ENCODE data around the gene RCOR1.

Gene RCOR1

DNA sequence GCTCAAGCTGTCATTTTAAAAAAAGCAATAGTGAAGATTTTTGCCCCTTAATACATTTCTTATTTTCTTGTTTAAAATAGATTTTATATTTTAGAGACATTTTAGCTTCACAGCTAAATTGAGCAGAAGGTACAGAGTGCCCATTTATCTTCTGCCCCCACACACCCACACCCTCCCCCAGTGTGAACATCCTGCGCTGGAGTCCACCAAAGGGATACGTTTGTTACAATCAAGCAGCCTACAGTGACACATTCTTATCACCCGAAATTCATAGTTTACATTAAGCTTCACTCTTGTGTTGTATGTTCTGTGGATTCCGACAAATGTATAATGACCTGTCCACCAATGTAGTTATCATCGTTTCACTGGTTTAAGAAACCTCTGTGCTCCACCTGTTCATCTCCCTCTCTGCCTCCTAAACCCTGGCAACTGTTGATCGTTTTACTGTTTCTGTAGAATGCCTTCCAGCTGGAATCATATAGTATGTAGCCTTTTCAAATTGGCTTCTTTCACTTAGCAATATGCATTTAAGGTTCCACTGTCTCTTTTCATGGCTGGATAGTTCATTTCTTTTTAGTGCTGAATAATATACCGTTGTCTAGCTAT, 93.8 kb downstream of the RCOR1 start:
- peak; percentile 62 for DNase-seq

DNA sequence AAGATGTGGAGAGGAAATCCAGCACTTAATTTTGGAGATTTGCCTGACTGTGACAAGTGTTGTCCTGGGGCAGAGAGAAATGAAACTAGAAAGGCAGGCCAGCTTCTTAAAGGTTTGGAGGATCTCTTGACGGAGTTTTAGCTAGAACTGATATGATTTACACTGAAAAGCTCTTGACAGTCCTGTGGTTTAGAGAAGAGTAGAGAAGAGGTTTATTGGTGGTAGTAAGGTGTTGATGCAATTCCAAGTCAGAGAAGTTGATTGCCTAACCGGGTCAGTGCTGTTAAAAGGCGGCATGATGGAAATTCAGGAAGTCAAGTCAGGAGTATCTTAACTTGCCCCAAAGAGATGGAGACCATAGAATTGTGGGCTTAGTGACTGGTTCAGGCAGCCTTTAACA, 95.8 kb downstream of the RCOR1 start:
- no peak for DNase-seq

DNA sequence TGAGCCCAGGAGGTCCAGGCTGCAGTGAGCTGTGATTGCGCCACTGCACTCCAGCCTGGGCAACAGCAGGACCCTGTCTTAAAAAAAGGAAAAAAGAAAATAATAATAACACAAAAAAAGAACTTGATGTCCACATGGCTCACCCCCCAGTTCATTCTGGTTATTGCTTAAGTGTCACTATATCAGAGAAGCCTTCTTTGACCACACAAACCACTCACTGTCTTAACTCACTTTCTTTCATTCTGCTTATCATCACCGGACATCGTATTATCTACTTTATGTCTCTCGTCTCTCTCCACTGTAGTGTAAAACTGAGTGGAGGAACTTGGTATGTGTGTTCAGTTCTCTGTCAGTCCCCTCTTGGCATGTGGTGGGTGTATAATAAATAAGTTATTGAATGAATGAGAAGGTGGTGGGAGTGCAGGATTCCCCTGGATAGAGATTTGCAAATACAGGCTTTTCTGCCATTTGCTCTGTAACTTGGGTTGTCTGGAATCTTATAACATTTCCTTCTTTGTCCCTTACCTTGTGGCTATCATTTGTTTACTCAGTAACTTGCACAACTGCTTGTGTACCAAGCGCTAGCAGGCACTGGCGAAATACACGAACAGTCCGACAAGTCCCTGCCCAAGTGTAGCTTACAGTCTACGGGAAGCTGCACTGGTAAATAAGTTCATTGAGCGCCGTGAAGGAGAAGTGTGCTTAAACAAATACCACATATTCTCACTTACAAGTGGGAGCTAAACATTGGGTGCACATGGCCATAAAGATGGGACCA, 98.2 kb downstream of the RCOR1 start:
- peak; percentile 84 for DNase-seq

DNA sequence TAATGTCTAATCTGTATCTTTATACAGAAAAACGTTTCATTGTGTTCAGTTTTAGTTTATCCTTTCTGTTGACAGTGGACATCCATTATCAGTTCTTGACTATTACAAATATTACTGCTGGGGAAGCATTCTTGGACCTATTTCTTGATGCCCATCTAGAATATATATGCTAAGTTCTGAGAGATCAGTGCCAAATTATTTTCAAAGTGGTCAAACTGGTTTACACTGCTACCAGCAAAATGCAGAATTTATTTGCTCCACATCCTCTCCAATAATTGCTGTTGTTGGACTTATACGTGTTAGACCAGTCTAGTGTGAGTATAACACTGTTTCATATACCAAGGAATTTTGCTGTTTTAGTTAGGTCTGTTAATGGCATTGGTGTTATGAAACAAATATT, 99.3 kb downstream of the RCOR1 start:
- no peak for DNase-seq

DNA sequence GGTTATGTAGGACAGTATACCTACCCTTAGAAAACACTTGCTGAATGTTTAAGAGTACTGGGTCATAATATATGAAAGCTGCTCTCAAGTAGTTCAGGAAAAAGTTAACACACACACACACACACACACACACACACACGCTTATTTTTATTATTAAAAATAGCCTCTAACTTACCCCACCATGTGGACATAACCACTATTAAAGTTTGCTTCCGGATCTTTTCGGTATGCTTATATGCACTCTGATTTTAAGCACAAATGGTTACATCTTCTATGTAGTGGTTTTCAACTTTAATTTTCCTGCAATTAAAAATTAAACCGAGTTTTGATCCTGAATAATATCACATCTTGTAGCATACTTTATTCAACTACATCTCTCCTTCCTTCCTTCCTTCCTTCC, 99.9 kb downstream of the RCOR1 start:
- DNase-seq = no peak

DNA sequence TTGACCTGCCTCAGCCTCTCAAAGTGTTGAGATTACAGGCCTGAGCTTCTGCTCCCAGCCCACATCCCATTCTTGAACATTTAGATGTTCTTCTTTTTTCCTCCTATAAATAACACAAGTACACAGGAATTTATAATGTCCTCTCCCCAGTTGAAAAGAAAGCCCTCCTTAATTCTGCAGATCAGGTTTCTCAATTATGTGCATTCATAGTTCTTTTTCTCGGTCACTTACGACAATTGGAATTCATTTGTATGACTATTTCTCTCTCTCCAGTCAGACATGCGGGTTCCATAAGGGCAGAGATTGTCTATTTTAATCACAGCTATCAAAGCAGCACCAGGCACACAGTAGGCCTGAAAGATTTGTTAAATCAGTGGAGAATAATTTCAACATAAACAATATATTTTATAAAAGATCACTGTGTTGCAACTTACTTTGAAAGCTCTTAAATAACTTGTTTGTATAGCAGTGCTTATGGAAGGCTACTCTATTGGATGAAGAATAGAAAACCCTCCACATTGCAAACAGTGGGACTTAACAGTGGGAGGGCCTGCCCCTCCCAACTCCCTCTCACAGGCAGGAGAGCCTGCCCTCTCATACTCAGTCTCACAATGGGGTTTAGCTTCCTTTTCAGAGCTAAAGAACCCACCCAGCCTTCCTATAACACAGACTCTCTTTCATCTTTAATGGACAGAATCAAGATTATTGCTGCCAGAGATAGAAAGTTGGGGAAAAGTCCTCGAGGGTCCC, 100.7 kb downstream of the RCOR1 start:
- DNase-seq = no peak

DNA sequence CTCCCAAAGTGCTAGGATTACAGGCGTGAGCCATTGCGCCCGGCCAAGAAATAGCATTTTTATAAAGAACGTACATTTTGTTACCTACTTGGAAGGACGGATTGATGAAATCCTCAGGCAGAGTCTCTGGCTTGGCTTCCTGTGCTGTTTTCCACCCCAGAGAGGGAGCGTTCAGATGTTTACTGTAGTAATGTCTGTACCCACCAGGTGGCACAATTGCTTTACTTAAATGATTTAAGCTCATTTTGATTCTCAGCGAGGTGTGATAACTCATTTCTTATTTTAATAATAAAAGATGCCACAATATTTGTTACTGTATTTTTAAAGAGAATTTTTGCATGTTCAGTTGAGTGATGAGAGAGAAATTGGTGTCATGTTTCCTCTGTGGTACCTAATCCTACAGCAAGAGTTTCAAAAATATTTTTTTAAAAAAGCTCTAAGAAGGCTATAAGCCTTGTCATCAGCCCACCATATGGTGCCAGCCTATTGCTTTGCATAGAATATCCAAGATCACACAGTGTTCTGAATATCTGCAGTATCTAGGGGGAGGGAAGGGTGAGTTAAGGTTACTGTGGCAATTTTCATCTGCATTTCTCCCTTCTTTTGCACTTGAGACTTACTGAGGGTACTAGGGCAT, 102.2 kb downstream of the RCOR1 start:
- DNase-seq = peak; percentile 85

DNA sequence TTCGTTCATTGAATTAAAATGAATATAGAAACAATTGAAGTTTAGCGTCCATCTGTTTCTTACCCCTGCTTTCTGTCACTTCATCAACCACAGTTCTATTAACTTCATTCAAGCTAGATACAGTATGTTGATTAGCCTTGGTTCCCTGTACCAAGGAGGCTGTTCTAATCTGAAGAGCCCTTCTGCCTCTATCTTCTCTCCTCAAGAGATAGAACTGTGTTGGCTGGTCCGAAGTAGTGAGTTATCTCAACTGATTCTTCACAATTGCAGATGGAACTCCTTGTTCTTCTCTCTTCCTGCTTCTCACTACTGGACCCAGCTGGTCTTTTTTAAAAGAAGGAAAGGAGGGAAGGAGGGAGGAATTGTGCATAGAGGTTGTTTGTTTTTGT, 102.7 kb downstream of the RCOR1 start:
- DNase-seq = peak; percentile 67

DNA sequence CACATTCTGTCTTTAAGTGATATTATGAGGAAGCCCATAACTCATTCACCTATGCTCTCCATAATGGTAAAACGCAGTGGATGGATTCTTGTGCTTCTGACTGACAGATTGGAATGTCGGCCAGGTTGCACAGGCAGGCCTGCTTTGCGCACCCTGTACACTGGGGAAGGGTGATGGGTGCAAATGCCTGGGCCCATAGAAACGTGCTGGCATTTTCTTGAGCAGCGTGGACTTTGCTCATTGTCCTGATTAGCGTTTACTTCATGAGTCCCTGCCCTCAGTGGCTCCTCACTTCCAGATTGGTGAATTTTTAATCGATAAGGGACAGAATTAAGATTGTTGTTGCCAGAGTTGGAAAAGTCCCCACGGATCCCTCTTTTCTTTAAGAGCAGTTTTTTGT, 103.9 kb downstream of the RCOR1 start:
- DNase-seq = no peak

DNA sequence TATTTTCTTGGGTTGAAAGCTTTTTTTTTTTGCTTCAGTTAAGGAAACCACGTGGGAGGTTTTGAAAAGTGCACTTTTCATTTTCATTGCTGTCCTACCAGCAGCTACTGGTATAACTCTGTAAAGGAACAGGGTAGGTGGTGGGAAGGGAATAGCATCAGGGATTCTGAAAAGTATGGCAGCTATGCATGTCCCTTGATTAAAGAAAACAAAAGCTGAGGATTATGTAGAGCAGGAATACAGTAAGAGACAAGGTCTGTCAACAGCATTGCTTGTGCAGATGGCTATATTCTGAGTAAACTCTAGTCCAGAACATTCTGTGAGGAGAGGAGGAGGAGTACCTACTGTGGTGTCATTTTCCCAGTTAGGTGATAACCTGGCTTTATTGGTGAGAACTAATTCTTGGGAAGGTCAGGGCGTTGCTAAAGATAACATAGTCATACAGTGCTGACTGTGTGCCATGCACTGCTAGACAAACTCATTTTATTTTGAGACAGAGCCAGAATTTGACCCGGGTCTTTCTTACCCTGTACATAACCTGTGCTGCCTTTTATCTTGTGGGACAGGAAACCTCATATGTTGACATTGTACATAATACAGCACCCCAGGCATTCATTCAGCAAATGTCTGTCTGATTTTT, 104.5 kb downstream of the RCOR1 start:
- peak; percentile 35 for DNase-seq

DNA sequence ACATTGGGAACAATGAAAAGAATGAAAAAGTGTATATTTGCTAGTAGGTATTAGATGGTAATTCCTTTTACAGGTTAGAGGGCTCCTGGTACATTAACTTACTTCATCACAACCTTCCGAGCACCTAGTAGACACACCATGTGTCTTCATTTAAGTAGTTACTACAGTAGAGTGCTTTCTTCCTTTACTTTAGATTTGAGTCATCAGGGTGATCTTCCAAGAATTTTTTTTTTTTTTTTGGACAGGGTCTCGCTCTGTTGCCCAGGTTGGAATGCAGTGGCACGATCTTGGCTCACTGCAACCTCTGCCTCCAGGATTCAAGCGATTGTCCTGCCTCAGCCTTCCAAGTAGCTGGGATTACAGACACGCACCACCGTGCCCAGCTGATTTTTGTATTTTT, 105.1 kb downstream of the RCOR1 start:
- no peak for DNase-seq

DNA sequence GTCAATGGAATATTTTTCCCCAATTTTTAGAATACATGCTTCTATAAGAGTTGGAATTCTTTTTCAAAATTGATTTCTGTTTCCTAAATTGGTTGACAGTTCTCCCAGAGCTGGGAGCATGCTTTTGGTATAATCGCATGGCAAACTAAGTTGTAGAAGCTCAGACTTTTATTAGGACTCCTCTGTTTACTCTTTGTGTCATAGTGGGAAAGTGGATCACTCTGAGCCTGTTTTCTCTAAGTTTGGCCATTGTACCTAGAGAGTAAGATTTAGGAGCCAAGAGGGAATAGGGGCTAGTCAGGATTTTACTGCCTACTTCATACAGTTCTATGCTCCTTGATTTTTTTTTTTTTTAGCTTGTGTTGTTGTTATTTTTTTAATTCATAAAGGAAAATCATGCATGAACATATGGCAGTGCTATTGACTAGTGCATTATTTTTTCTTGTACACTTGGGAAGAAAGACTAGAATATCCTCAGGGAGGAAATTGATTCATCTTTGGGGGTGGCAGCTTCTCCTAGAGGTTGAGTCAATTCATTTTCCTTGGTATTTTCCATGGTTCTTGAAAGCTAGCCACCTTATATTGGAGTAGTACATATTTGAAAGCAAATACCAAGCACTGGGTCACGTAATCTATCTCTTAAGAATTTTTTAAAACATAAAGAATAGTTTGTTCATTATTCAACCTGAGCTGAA, 107.1 kb downstream of the RCOR1 start:
- no peak for DNase-seq

DNA sequence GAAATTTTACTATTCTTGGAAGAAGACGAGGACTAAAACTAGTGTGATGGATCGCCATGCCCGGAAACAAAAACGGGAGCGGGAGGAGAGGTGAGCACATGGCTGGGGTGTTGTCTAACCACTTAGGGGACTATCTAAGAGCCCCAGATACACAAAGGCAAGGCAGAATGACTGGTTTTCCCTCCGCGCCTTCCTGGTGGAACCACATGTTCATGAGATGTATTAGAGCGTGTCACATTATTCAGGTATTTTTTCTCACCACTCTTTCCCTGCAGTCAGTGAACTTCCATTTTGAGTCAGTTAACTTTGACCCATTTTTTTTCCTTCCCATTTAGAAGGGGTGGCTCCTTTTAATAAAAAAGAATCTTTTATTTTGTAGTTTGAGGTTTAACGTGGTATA, 116.0 kb downstream of the RCOR1 start:
- no peak for DNase-seq

DNA sequence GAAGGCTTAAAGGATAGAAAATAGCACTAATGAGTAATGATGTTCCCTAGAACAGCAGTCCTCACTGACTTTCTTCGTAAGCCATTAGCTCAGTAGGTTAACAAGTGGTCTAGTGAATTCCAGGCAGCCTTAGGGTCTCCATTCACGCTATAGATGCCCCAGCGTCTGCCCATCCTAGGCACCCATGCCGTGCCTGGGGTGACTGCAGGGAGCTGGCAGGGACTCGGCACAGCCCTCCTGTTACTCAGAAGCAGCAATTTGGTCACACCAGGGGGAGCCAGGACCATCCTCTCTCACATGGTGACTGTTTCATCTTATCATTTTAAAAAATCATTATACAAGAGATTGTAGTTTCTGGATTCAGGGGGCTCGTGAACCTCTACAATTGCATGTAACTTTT, 118.8 kb downstream of the RCOR1 start:
- DNase-seq = no peak

DNA sequence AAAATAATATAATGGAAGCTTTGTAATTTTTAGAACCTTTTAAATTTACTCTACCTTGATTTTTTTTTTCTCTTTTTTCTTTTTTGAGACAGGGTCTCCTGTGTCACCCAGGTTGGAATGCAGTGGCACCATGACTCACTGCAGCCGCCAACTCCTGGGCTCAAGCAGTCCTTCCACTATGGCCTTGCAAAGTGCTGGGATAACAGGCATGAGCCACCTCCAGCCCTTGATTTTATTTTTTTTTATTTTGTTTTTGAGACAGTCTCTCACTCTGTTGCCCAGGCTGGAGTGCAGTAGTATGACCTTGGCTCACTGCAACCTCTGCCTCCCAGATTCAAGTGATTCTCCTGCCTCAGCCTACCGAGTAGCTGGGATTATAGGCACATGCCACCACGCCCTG, 119.5 kb downstream of the RCOR1 start:
- no peak for DNase-seq

DNA sequence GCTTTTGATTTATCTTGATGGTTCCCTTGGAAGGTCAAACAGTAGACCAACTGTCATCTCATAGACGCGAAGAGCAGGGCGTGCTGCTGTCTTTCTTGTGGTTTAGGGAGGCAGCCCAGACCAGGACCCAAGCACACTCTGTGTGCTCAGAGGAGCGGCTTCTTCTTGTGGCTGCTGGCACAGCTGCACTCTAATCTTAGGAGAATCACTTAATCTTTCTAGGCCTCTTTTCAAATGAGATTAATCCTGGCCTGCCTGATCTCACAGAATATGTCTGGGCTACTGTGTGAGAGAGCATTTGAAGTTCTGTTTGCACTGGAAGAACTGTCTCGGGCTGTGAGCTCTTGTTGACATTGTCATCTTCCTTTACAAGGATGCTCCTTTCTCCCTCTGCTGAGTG, 124.8 kb downstream of the RCOR1 start:
- peak; percentile 90 for DNase-seq

DNA sequence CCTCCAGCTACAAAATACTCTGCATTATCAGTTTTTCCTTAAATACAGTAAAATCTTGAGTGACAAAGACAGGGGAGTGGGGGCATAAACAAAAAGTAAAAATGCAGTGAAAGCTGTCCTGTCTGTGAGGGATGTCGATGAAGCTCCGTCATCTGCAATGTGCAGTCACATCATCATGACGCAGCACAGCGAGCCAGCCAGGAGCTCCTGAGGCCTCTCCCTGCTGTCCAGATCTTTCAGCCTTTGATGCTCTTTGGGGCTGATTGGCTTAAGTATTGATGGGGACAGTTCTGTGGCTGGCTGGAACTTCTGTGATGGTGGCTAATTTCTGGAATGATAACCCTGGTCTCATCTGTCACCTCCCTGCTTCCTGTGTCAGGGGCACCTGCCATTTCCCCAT, 130.2 kb downstream of the RCOR1 start:
- no peak for DNase-seq

DNA sequence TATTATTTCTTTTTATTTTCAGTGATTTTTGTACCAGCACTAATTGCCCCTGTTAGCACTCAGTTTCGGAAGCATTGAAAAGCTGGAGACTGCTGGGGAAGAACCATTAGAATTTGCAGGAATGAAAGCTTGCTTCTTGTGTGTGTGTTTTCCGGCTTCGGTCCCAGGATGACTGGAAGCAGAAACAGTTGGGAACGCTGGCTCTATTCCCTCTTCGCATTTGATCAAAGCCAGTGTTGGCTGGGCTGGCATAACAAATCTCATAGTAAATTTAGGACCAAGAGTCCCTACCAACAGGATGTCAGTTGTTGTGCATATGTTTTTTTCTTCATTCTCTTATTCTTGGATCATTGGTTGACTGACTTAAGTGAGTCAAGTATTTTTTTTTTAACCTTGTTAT, 131.2 kb downstream of the RCOR1 start:
- DNase-seq = no peak

DNA sequence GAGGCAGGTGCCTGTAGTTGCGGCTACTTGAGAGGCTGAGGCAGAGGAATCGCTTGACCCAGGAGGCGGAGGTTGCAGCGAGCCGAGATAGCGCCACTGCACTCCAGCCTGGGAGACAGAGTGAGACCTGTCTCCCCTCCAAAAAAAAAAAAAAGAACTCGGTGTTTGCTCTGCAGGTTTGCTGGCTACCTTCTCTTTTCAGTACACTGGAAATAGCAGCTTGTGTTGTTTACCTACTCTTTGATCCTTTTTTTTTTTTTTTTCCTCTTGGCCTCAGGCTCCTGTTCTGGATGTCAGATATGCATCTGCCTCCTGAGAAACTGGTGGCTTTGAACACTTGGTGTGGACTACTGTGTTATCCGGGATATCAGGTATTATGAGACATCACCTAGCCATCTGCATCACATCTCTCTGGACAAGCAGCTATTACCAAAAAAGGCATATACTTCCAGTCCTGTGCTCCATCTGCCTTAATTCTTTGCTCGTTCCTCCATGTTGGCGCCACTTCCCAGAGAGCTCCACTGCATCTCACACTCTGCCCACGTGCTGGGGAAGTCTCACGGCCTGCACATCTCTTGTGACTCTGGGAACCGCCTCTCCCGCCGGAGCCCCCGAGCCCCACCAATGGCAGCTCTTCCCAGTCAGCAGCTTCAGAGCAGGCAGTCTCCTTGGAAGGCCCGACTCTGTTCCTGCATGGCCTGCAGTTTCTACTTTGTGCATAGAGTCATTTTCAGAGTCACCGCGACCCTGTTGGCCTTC, 133.9 kb downstream of the RCOR1 start:
- no peak for DNase-seq

DNA sequence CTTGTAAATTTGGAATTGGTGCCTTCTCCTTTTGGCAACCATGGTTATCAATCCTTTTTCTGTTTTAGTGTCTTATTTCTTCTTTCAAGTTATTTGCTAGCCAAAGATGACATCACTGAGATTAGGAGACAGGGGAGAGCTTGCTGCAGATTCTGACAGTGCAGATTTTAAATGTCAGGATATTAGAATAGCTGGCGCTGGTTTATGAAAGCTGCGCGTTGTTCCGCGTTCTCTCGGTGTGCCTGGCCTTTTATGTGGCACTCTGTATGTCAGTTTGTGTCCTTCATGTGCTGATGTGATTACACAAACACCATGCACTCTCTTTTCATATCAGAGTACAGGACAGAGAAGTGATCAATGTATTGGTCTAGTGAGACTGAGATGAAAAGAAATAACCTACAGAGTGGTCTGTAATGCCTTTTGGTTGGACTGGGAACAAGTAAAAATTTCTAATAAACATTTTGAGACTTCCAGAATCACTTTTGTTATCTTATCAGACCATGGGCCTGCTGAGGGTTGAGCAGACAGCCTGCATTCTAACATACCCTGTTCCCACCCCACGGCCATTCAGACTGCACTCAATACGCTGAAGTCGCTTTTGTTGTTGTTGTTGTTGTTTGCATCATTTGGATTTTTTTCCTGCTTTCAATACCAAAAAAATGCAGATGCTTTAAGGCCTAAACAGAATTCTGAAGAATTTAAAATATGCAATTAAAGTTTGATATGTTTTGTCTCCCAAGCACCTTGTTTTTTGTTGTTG, 135.1 kb downstream of the RCOR1 start:
- DNase-seq = no peak

DNA sequence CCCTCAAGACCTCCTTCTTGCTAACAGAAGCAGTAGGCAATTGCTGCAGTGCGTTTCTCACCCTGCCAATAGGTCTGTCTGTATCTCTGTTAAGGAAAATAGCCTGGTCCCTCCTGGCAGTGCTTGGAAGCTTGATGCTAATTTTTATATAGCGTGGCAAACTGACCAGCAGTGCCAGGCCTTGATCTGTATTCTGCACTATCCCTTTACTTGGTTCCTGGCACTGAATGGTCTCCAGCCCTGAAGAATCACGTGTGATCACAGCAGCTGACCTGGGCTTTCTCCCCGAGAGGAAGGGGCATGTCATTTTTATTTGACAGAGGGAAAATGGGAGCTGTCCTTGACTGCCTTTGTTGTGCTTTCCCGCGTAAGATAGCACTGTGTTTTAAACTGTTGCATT, 136.1 kb downstream of the RCOR1 start:
- no peak for DNase-seq
